HG02973 (cell line): ENCODE results near the gene C12orf56.
"Not testable (repeated sequence)": the region's sequence is repeated elsewhere in the genome, so short reads cannot be mapped to it uniquely, and the experiment has no call there.

Experiments used
- ATAC-seq: cut with Tn5 transposase; IDR thresholded peaks from one replicate; pipeline ENCODE4 v1.9.1; 2021; ENCODE audit warnings: moderate library complexity; ENCODE audit not compliant: unreplicated experiment

Gene C12orf56

GRCh38 chr12:64318605-64319004 is 72.0 kb downstream of the C12orf56 start:
- no peak for ATAC-seq

DNA sequence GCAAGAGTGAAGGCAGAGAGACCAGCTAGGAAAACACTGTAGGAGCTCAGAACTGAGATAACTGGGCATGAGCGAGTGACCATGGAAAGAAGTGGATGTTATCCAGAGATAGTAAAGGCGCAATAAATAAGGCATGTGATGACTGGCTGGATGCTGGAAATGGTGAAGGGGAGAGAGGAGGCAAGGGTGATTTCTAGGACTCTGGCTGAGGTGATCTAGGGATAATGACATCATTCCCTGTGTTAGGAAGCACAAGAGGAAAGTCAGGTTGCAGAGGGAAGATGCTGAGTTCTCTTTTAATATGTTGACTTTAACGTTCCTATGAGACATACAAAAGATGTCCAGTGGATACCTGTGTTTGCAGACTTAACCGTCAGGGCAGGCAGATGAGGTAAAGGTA is 78.7 kb downstream of the C12orf56 start:
- ATAC-seq: no peak

DNA sequence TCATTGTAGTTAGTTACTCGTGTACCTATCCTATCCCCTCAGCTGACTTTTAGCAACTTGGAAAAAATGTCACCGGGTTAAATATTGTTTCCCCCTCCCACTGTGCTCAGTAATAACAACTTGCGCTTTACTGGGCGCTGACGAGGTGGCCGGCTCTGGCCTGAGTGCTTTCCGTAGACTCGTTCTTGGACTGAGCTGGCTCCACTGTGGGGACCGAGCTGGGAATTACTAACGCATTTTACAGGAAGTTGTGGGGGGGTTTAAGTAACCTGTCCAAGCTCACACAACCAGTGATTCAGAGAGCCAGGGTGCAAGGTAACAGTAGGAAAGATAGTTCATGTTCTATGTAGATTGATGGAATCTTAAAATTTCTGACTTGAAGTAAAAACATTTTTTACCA is 86.0 kb downstream of the C12orf56 start:
- no peak for ATAC-seq

DNA sequence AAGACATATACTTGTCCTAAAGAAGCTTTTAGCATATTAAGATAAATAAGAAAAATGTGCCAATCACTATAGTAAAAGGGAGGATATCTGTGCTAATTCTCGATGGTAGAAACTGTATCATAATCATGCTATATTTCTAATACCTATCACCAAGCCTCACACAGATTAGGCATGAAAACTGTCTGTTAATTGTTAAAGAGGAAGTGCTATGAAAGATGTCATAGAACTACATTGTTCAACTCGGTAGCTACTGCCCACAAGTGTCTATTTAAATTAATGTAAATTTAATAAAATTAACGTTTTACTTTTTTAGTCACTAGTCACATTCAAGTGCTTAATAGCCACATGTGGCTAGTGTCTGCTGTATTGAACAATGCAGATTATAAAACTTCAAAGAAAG is 90.9 kb downstream of the C12orf56 start:
- no peak for ATAC-seq

GRCh38 chr12:64296301-64296700 is 94.3 kb downstream of the C12orf56 start:
- ATAC-seq: no peak

DNA sequence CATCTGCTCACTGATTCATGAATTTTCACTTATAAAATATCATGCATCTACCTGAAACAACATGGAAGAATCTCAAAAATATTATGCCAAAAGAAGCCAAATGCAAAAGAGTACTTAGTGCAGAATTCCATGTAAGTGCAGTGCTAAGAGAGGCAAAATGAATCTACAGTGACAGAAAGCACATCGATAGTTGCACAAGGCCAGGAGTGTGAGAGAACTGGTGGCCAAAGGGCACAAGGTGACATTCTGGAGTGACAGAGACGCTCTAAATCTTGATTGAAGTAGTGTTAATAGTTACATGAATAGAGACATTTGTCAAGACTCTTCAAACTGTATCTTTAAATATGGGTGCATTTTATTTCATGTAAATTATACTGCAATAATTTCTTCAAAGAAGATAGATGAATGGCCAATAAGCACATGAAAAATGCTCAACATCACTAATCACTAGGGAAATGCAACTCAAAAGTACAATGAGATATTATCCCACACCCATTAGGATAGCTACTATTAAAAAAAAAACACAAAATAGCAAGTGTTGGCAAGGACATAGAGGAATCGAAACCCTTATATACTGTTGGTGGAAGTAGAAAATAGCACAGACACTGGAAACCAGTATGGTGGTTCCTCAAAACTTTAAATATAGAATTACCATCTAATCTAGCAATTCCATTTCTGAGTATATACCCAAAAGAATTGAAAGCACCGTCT is 96.7 kb downstream of the C12orf56 start:
- peak; percentile 55 for ATAC-seq

DNA sequence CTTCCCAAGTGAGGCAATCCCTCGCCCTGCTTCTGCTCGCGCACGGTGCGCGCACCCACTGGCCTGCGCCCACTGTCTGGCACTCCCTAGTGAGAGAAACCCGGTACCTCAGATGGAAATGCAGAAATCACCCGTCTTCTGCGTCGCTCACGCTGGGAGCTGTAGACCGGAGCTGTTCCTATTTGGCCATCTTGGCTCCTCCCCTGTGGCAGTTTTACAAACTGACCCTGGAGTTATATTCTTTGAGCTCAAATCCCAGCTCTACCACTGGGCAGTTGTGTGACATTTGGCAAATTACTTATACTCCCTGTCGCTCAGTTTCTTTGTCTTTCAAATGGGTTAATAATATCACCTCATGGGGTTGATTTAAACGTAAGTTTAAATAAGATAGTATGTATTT is 97.4 kb downstream of the C12orf56 start:
- ATAC-seq: not testable (repeated sequence)

DNA sequence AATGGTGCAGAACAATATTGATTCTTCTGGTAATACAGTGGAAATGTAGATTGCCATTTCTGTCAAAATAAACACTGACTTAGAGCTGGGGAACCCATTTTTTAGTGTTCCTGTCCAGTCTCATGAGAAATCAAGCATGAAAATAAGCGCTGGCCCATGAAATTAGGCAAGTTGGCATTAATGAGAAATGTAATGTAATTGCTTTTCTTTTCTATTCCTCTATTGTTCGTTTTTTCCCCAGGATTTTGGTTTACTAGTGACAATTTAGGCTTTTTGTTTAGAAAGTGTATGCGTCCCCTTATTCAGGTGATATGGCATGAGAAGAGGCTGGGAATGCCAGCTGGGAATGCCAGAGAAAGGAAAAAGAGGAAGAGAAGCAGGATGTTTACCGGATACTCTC is 104.0 kb downstream of the C12orf56 start:
- no peak for ATAC-seq

DNA sequence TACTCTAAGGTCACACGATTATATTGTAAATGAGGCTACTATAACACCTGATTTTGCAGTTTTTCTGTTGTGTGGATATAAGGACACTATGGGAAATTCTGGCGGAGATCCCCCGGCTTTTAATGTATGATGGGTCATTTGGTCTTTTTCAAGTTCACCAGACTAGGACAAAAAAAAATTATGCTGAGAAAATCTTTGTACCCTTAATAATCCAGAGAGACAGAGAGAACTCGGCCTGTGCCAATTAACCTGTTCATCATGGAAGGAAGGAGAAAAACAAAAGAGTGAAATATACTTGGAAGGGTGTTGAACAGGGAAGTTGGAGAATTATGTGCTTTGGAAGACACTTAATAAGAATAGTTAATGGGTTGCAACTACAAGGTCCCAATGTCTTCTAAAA is 106.3 kb downstream of the C12orf56 start:
- no peak for ATAC-seq

- ATAC-seq: no peak
Measured at GRCh38 chr12:64278421-64278820, 112.1 kb downstream of the C12orf56 start.

DNA sequence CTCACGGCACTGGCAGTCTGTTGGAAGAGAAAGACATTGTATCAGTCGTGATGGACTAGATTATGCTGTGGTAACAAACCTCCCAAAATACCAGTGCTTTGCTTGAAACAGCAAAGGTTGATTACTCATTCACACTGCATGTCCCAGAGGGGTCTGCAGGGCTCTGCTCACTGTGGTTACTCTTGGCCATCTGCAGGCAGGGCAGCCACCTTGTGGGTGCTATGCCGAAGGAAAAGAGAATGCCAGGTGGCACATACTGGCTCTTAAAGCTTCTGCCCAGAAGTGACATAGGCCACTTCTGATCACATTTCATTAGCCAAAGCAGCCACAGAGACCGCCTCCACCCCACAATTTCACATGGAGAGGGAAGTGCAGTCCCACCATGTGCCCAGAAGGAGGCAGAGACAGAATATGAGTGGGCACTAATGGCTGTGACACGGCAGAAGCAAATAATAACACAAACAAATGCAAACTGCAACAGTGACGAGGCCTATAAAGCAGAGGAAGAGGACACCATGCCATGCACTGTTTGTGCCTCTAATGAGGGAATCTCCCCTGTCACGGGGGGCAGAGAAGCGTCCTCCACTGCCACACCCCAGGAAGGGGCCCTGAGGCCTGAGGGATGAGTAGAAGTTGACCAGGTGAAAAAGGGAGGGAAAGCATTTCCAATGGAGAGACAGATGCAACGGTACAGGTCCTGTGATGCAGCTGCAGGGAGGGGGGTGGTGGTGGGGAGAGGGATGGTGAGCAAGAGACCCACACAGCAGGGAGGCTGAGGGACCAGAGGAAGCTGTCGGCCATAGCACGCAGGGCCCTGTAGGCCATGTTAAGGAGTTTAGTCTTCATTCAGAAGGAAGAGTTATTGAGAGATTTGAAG is 116.8 kb downstream of the C12orf56 start:
- peak; percentile 77 for ATAC-seq

- ATAC-seq: no peak
Measured at GRCh38 chr12:64270411-64270810, 120.1 kb downstream of the C12orf56 start.

DNA sequence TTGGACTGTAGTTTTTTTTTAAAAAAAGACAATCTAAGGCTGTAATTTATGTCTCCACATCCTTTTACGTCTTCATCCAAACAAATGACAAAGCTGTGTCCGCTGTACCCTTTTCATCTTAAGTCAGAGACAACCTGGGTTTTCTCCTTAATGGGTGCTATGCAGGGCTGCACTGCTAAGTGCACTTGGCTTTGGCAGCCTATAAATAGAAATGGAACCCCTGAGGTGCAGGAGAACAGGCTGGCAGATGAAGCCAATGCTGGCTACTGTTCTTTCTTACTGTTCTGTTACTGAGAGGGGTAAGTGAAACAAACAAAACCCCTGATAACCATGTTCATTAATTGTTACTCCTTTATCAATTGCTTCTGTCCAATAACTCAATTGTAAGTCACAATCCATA is 121.4 kb downstream of the C12orf56 start:
- no peak for ATAC-seq

DNA sequence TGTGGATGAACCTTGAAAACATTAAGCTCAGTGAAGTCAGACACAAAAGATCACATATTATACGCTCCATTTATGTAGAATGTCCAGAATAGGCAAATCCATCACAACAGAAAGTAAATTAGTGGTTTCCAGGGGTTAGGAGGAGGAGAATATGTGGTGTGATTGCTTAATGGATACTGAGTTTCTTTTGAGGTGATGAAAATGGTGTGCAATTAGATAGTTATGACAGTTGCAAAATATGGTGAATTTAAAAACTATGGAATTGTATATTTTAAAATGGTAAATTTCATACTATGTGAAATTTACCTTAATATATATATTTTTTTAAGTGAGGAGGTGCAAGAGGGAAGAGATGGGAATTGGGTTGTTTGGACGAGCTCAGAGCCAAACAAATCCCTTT is 122.1 kb downstream of the C12orf56 start:
- ATAC-seq: no peak

- ATAC-seq: no peak
Measured at GRCh38 chr12:64265839-64266238, 124.7 kb downstream of the C12orf56 start.

- no peak for ATAC-seq
Measured at GRCh38 chr12:64261813-64262212, 128.7 kb downstream of the C12orf56 start.

- no peak for ATAC-seq
Measured at GRCh38 chr12:64258576-64258975, 132.0 kb downstream of the C12orf56 start.

- no peak for ATAC-seq
Measured at GRCh38 chr12:64256166-64256800, 134.3 kb downstream of the C12orf56 start.

- ATAC-seq: no peak
Measured at GRCh38 chr12:64255249-64255648, 135.3 kb downstream of the C12orf56 start.

DNA sequence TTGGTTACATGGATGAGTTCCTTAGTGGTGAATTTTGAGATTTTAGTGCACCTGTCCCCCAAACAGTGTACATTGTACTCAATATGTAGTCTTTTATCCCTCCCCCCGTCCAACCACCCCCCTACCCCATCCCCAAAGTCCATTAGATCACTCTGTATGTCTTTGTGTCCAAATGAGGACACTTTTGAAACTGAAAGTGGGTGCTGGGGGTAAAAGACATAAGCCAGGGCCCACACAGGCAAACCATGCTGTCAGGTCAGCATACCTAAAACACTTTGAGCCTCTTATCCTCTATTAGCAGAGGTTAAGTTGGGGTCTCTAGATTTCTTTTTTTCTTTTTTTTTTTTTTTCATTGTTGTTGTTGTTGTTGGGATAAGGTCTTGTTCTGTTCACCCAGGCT is 137.2 kb downstream of the C12orf56 start:
- ATAC-seq: no peak

- no peak for ATAC-seq
Measured at GRCh38 chr12:64252681-64253080, 137.9 kb downstream of the C12orf56 start.

GRCh38 chr12:64243809-64244208 is 146.7 kb downstream of the C12orf56 start:
- ATAC-seq: no peak
